Hepatic stellate cell (primary cell): ENCODE results near the gene EAF2.
"Not testable (repeated sequence)": the region's sequence is repeated elsewhere in the genome, so short reads cannot be mapped to it uniquely, and the experiment has no call there.

Source experiments
- DNase-seq: peaks from one replicate; pipeline ENCODE4 v3.0.0; 2011; ENCODE audit warnings: low spot score

The EAF2 gene

DNA sequence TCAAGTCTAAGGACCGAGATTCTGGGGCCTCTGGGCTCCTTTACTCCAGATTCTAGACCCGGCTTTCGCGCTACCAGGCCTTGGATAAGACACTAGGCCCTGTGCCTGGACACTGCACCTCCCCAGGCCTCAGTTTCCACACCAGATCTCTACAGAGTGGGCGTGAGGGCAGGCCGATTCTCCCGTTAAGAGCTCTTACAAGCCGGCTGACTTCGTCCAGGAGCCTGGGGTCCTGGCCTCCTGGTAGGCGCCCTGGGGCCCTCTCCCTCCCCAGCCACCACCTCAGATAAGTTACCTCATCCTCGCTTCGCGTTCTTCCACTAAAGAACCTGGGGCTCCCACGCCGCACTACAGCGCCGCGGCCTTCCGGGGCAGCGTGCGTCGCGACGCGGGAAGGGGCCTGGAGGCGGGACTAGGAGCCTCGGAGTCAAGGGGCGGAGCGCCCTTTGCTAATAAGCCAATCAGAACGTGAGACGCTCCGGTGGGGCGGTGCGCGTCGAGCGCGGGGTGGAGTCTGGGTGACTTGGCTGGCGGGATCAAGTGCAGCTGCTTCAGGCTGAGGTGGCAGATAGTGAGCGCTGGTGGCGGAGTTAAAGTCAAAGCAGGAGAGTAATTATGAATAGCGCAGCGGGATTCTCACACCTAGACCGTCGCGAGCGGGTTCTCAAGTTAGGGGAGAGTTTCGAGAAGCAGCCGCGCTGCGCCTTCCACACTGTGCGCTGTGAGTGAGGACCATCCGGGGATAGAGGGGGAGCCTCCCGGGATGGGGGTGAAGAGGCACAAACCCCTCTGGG lies at the start of gene EAF2, which contains the start of gene IQCB1:
TSS of gene EAF2 (plus strand) at position 539 of the 794 bp plus-strand sequence. CDS start at position 616, 77 bp downstream.
TSS of gene IQCB1 (minus strand) at position 390 of the 794 bp plus-strand sequence. CDS start 6,100 bp downstream, outside the sequence.
- DNase-seq, result peak; percentile 98

DNA sequence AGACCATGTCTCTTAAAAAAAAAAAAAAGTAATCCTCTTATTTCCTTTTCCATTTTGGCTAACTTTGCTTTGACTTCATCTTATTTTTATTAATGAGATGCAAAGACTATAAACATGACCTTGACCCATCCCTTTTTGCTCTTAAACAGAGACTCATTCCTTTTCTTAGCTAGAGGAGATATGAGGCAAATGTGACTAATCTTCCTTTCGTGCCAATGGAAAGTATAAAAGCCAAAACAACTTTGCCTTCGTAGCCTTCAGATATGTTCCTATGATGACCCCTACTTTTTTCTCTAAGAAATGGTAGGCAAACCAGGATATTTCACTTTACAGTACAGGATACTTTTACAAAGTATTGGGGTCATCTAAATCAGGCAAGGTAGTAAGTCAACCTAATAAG lies 48.5 kb upstream of the EAF2 start:
- DNase-seq, result peak; percentile 60

GRCh38 chr3:121793078-121793477 lies 41.9 kb upstream of the EAF2 start:
- DNase-seq, result no peak

DNA sequence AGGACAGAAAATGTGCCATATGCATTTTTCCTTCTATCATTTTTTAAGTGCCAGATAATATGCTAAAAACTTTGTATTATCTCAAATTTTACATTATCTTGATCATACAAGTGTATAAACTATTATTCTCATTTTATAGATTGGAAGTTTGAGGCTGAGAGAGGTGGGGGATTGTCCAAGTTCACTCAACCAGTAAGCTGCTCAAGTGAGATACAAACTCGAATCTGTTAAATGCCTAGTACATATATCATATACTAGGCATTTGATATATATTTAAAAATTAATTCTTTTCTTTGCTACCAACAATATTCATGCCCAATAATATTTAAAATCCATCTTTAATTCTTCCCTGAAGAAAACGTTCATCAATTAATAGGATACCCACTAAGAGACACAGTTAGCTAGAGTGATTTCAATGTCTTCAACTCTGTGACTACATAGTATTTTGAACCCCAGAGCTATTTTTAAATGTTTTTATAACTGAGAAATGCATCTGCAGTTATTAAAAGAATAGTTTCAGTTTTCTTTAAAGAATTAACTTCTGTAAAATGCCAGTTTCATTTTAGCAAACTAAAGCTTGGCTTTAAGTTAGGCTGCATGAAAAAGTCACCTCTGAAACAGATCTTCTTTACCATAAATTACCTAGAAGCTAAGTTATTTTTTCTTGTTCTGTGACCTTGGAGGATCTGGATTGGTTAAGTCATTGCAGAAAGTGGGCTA lies 40.6 kb upstream of the EAF2 start:
- DNase-seq, result no peak

GRCh38 chr3:121796970-121797369 lies 38.0 kb upstream of the EAF2 start:
- DNase-seq, result no peak

- no peak for DNase-seq
These were observed 34.1 kb upstream of the EAF2 start for GRCh38 chr3:121800906-121801305.

- no peak for DNase-seq
These were observed 31.2 kb upstream of the EAF2 start for GRCh38 chr3:121803771-121804320.

DNA sequence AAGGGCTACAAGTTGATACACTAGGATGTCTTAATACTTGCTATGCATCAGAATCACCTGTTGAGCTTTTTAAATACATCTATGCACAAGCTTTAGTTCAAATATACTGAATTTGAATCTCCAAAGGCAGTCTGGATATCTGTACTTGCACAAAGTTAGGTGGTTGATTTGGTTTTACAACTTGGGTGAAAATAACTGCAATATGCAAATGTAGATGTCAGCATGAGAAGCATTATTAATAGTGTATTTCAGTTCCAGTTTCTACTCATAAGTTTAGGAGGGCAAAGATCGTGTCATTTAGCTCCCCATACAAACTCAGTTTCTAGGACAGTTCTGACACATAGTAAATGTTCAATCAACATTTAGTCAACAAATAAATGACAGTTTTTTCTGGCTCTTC lies 25.8 kb upstream of the EAF2 start:
- no peak for DNase-seq

- no peak for DNase-seq
These were observed 17.3 kb upstream of the EAF2 start for GRCh38 chr3:121817753-121818152.

GRCh38 chr3:121818578-121818977 lies 16.4 kb upstream of the EAF2 start:
- DNase-seq, result no peak

GRCh38 chr3:121819236-121819635 lies 15.8 kb upstream of the EAF2 start:
- DNase-seq, result no peak

- DNase-seq, result no peak
These were observed 13.4 kb upstream of the EAF2 start for GRCh38 chr3:121821421-121822199.

DNA sequence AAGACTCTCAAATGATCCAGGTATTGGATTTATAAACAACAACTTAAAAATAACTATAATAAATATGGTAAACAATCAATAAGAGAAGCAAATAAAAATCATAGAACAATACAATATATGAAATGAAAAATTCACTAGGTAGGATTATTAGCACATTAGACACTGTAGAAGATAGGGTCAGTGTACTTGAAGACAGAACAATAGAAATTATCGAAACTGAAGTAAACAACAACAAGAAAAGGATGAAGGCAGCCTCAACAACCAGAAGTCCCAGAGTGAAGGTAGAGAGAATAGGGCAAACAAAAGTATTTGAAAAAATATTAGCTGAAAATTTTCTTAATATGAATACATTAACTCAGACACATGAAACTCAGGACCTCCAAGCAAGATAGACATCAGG lies 12.0 kb upstream of the EAF2 start:
- DNase-seq, result no peak

GRCh38 chr3:121834157-121834670 lies 795 bp upstream of the EAF2 start:
- peak; percentile 14 for DNase-seq

DNA sequence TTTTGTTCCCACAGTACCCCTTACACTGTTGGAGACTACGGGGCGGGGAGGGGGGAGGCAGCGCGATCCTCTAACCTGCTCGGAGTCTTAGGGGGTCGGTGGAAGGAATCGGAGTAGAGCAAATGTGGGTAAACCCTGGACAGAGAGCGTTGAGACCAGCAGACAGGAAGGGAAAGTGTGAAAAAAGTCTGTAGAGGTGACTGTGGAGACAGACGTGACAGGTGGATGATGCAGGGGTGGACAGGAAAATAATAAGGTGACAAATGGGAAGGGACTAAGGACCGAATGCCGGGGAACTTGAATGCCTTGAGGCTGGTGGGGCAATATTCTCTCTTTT lies 424 bp downstream of the EAF2 start:
- no peak for DNase-seq

- DNase-seq, result no peak
These were observed 1.1 kb downstream of the EAF2 start for GRCh38 chr3:121836064-121836463.

DNA sequence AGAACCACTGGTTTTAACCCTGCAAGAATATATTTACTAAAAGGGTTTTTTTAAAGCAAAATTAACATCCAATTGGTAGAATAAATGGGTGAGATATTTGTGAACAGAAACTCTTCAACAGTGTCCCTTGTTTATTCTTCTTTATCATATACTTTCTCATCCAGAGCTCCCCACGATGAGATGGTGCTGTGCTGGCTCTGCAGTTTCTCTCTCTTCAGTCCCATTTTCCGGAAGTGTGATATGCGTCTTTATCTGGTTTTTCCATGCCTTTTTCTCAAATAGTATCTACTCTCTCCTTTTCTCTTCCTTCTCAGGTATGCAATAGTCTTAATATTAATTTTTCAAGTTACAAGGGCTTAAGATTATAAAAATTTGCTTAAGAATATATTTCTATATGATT lies 1.5 kb downstream of the EAF2 start:
- DNase-seq, result no peak

DNA sequence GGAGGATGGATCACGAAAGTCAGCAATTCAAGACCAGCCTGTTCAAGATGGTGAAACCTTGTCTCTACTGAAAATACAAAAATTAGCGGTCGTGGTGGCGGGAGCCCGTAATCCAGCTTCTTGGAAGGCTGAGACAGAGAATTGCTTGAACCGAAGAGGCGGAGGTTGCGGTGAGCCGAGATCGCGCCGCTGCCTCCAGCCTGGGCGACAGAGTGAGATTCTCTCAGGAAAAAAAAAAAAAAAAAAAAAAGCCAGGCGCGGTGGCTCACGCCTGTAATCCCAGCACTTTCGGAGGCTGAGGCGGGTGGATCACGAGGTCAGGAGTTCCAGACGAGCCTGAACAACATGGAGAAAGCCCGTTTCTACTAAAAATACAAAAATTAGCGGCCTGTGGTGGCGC lies 5.0 kb downstream of the EAF2 start:
- no peak for DNase-seq

- DNase-seq, result no peak
These were observed 9.9 kb downstream of the EAF2 start for GRCh38 chr3:121844892-121845291.

DNA sequence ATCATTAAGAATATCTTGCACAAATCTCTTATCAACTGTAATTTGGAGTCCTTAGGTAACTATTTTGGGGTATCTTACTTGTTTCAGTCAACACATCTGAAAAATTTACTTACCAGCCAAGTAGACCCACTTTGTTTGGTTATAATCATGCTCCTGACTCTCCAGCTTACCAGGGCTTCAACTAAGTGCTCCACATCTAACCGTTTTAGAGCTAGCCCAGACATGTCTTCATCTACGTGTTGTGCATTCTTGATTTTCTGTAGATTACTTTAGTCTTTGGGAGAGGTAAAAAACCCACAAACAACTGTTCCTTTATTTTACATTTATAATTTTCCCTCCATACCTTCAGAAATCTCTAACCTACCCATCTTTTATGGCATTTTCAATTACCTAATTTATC lies 17.2 kb downstream of the EAF2 start:
- DNase-seq, result no peak

DNA sequence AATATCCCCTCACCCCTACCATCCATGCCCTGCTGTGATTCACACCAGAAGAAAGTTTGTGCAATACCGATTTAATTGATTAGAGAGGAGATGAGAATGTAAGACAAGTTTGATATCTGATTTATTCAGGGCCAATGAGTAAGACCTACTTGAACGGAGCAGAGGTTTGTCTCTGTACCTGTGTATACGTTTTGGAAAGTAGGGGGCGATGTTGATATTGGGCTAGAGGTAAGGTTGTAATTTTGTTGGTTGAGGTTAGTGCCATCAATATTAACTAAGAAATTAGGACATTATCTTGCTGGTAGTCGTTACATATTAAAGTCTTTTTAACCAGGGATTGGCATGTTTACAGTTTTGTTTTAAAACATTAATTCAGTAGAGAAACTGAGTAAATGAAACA lies 20.5 kb downstream of the EAF2 start:
- no peak for DNase-seq

DNA sequence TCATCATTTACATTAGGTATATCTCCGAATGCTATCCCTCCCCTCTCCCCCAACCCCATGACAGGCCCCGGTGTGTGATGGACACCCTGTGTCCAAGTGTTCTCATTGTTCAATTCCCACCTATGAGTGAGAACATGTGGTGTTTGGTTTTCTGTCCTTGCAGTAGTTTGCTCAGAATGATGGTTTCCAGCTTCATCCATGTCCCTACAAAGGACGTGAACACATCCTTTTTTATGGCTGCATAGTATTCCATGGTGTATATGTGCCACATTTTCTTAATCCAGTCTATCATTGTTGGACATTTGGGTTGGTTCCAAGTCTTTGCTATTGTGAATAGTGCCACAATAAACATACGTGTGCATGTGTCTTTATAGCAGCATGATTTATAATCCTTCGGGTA lies 22.8 kb downstream of the EAF2 start:
- not testable (repeated sequence) for DNase-seq
